Epithelial cell of proximal tubule (primary cell): ENCODE measurements around the gene RBFOX2. TPM values are rescaled to one million over a fixed set of nuclear protein-coding genes. Genes with fewer than 3 reads are reported as not detected.

Source experiments
- DNase-seq: peaks from one replicate; pipeline ENCODE4 v3.0.0-alpha.2; 2011; ENCODE audit warnings: low read depth
- H3K4me3 ChIP-seq: 2 replicates; pipeline ENCODE4 v1.5.1; 2011; ENCODE audit warnings: low read depth, mild to moderate bottlenecking, low read length
- CTCF ChIP-seq: conservative IDR thresholded peaks from 2 replicates; pipeline ENCODE4 v1.5.1; 2012; ENCODE audit warnings: low read depth, mild to moderate bottlenecking, low read length
- total RNA-seq: library from RNA; depleted of rRNA; stranded (reverse); fragments of >200 nt; gene quantifications from 2 replicates; pipeline ENCODE4 v1.2.3, GENCODE V29; 2015

RBFOX2 gene
- total RNA-seq, 1 donor from 2014 or later = 67.0 TPM

GRCh38 chr22:36017651-36018091, 11.0 kb downstream of the RBFOX2 start:
- H3K4me3 ChIP-seq = no peak overlapping the region
- DNase-seq = no peak
- TF ChIP-seq CTCF = no peak

- DNase-seq = no peak
- H3K4me3 ChIP-seq = no peak overlapping the region
- TF ChIP-seq CTCF = no peak
Observed at GRCh38 chr22:36016684-36017083, 11.9 kb downstream of the RBFOX2 start.

- H3K4me3 ChIP-seq = no peak overlapping the region
- no peak for TF ChIP-seq CTCF
- no peak for DNase-seq
Observed at GRCh38 chr22:36015811-36016529, 12.7 kb downstream of the RBFOX2 start.

- DNase-seq = no peak
- no peak overlapping the region for H3K4me3 ChIP-seq
- no peak for TF ChIP-seq CTCF
Observed at GRCh38 chr22:36015155-36015810, 13.3 kb downstream of the RBFOX2 start.

GRCh38 chr22:36014546-36015074, 14.0 kb downstream of the RBFOX2 start:
- no peak for TF ChIP-seq CTCF
- DNase-seq = no peak
- H3K4me3 ChIP-seq = no peak overlapping the region

GRCh38 chr22:36012332-36012731, 16.3 kb downstream of the RBFOX2 start:
- DNase-seq = no peak
- H3K4me3 ChIP-seq = no peak overlapping the region
- TF ChIP-seq CTCF = no peak

GRCh38 chr22:36010882-36011281, 17.7 kb downstream of the RBFOX2 start:
- no peak for TF ChIP-seq CTCF
- no peak overlapping the region for H3K4me3 ChIP-seq
- no peak for DNase-seq
